ENCODE data around the gene RTN4. TPM values are rescaled to one million over a fixed set of nuclear protein-coding genes. Genes with fewer than 3 reads are reported as not detected.

The RTN4 gene
- total and polyA plus RNA-seq, 2 of the 4 experiments (the other 2 are of a cell fraction), result 77.8 to 588 TPM

DNA sequence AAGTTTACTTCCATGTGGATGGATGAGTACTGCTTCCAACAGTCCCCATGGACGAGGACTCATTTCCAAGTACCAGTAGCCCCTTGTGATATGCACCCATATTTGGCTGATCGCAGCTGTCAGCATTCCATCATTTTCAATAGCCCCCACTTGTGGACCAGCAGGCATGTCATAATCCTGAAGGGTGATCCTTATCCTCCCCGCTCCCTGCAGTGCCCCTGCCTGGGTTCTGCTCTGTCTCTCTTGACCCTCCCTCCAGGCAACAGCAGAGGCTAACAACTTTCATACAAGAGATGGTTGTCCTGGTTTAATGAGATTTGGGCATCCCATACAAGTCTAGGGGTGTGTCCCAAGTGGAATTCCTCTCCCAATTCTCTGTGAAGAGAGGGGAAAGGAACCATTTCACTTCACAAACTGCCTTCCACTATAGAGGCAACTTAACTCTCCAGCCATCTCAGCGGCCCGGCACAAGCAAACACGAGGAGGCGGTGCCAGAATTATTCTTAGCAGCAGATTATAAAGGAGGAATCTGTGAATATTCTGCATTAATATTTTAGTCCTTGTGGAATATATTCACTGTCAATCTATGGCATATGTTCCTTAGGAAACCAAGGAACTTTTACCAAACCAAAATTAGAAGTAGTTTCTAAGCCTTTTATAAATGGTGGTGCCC lies 110.7 kb downstream of the RTN4 start:
- Histone ChIP-seq H3K9ac (ENCODE audit: low read depth, low read length) (no peak overlapping the region), H4K91ac (ENCODE audit: insufficient read depth, low read depth, low read length) (no peak overlapping the region), H3K9me3 (ENCODE audit: control insufficient read depth, insufficient read depth, low read length) (peaks cover 2% of the 10 kb centered on the region; the same call in 1 of the 2 replicates), H4K5ac (ENCODE audit: low read depth, low read length) (no peak overlapping the region), H2AFZ (replicated peaks; ENCODE audit: low read length, poor library complexity) (no peak overlapping the region), H3K14ac (replicated peaks; ENCODE audit: low read depth, low read length) (no peak overlapping the region), H3K56ac (ENCODE audit: extremely low read depth, insufficient read depth, low read length) (no peak overlapping the region), H3K36me3 (ENCODE audit: control insufficient read depth, insufficient read depth, low read length) (no peaks in the 10 kb centered on the region), H2AK9ac (replicated peaks; ENCODE audit: low read depth, low read length, poor library complexity) (no peak overlapping the region), H2BK120ac (ENCODE audit: low read depth, low read length) (no peak overlapping the region), H3K18ac (ENCODE audit: low read depth, low read length) (no peak overlapping the region), H2BK15ac (ENCODE audit: low read depth, low read length) (no peak overlapping the region), H3K23ac (ENCODE audit: low read depth, low read length) (no peak overlapping the region), H4K8ac (ENCODE audit: low read depth in 2 of 2, low read length in 2 of 2) (no peak overlapping the region), H2AK5ac (ENCODE audit: low read depth, low read length) (no peak overlapping the region), H3K4ac (ENCODE audit: low read depth, low read length) (no peak overlapping the region), H3K4me1 (ENCODE audit: control insufficient read depth, insufficient read depth, low read length) (no peaks in the 10 kb centered on the region), H3K27ac (ENCODE audit: insufficient read depth, low read length) (no peak overlapping the region), H3K9me1 (ENCODE audit: insufficient read depth, low read length) (no peaks in the 10 kb centered on the region), H4K20me1 (ENCODE audit: insufficient read depth, low read length) (no peaks in the 10 kb centered on the region), H3K4me2 (ENCODE audit: low read depth, low read length) (no peak overlapping the region), H3K4me3 (ENCODE audit: insufficient read depth, low read depth, low read length) (no peak overlapping the region), H2BK20ac (ENCODE audit: low read depth, low read length) (no peak overlapping the region), H3K27me3 (ENCODE audit: control insufficient read depth, insufficient read depth, low read length) (peaks cover 2% of the 10 kb centered on the region; the same call in 1 of the 2 replicates), H2BK5ac (ENCODE audit: low read depth, low read length, poor library complexity, severe bottlenecking) (no peak overlapping the region), H3K79me1 (ENCODE audit: low read depth in 1 of 2, low read length in 2 of 2) (no peaks in the 10 kb centered on the region)
- no peak for ATAC-seq (ENCODE audit: low read depth)
- in situ Hi-C loops (cut with MboI; ENCODE audit: low sequenced_read_pairs) (no loop called here), intact Hi-C loops (cut with micrococcal nuclease) (no loop called here), dilution Hi-C loops (cut with HindIII; ENCODE audit: low sequenced_read_pairs, unreplicated experiment) (no loop called here)
- TF ChIP-seq SMC3 (IDR thresholded peaks at IDR 0.05; ENCODE audit: low read depth, low read length) (no peak), CHD1 (IDR thresholded peaks at IDR 0.05; ENCODE audit: low read depth, low read length) (no peak), RCOR1 (IDR thresholded peaks at IDR 0.05; ENCODE audit: insufficient replicate concordance, low read length) (no peak), MAFK (IDR thresholded peaks at IDR 0.05; ENCODE audit: low read depth, low read length) (no peak), MAZ (IDR thresholded peaks at IDR 0.05; ENCODE audit: borderline replicate concordance, low read depth, low read length) (no peak), CEBPB (IDR thresholded peaks at IDR 0.05; ENCODE audit: low read depth, low read length) (no peak), RAD21 (IDR thresholded peaks at IDR 0.05; ENCODE audit: low read length) (no peak), MXI1 (IDR thresholded peaks at IDR 0.05; ENCODE audit: borderline replicate concordance, low read depth, low read length) (no peak), POLR2A (IDR thresholded peaks at IDR 0.05; ENCODE audit: low read depth, low read length) (no peak), FOS (IDR thresholded peaks at IDR 0.05; ENCODE audit: low read depth, low read length) (no peak), BHLHE40 (IDR thresholded peaks at IDR 0.05; ENCODE audit: low read depth, low read length) (no peak), NFE2L2 (IDR thresholded peaks at IDR 0.05; ENCODE audit: low read depth, low read length) (no peak), RFX5 (IDR thresholded peaks at IDR 0.05; ENCODE audit: low read depth, low read length) (no peak)
- TF ChIP-seq, protein P1, sequence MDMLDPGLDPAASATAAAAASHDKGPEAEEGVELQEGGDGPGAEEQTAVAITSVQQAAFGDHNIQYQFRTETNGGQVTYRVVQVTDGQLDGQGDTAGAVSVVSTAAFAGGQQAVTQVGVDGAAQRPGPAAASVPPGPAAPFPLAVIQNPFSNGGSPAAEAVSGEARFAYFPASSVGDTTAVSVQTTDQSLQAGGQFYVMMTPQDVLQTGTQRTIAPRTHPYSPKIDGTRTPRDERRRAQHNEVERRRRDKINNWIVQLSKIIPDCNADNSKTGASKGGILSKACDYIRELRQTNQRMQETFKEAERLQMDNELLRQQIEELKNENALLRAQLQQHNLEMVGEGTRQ (IDR thresholded peaks at IDR 0.05; ENCODE audit: low read depth, low read length), result no peak
- TF ChIP-seq, protein P2, sequence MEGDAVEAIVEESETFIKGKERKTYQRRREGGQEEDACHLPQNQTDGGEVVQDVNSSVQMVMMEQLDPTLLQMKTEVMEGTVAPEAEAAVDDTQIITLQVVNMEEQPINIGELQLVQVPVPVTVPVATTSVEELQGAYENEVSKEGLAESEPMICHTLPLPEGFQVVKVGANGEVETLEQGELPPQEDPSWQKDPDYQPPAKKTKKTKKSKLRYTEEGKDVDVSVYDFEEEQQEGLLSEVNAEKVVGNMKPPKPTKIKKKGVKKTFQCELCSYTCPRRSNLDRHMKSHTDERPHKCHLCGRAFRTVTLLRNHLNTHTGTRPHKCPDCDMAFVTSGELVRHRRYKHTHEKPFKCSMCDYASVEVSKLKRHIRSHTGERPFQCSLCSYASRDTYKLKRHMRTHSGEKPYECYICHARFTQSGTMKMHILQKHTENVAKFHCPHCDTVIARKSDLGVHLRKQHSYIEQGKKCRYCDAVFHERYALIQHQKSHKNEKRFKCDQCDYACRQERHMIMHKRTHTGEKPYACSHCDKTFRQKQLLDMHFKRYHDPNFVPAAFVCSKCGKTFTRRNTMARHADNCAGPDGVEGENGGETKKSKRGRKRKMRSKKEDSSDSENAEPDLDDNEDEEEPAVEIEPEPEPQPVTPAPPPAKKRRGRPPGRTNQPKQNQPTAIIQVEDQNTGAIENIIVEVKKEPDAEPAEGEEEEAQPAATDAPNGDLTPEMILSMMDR (conservative IDR thresholded peaks at IDR 0.05; ENCODE audit: low read depth, low read length), result no peak
- TF ChIP-seq, protein P3, sequence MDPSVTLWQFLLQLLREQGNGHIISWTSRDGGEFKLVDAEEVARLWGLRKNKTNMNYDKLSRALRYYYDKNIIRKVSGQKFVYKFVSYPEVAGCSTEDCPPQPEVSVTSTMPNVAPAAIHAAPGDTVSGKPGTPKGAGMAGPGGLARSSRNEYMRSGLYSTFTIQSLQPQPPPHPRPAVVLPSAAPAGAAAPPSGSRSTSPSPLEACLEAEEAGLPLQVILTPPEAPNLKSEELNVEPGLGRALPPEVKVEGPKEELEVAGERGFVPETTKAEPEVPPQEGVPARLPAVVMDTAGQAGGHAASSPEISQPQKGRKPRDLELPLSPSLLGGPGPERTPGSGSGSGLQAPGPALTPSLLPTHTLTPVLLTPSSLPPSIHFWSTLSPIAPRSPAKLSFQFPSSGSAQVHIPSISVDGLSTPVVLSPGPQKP (IDR thresholded peaks at IDR 0.05; ENCODE audit: borderline replicate concordance, low read depth, low read length), result no peak
- DNase-seq, result no peak
- CTCF ChIA-PET, result no interaction called here
- WGBS, 2 experiments (ENCODE audit: extremely low coverage in 2 of 2, insufficient read length in 1 of 2), result no CpG with 5 or more reads among the region's 7 CpGs
- BruUV-seq (replicated peaks), result no TSS peak
- POLR2A ChIA-PET (ENCODE audit: unreplicated experiment), result no interaction called here
